ENCODE results near the gene AKR1C2.
"Not testable (repeated sequence)": the region's sequence is repeated elsewhere in the genome, so short reads cannot be mapped to it uniquely, and the experiment has no call there.

The AKR1C2 gene

GRCh38 chr10:4988000-4988641, 15.5 kb downstream of the AKR1C2 start:
- not testable (repeated sequence) for DNase-seq (ENCODE audit: low read depth in 3 of 3)

GRCh38 chr10:4984971-4985594, 18.6 kb downstream of the AKR1C2 start:
- DNase-seq (ENCODE audit: low read depth in 3 of 3): no peak

GRCh38 chr10:4984223-4984622, 19.4 kb downstream of the AKR1C2 start:
- no peak for DNase-seq (ENCODE audit: low read depth in 3 of 3)

GRCh38 chr10:4983615-4984216, 19.9 kb downstream of the AKR1C2 start:
- DNase-seq (ENCODE audit: low read depth in 3 of 3): no peak

- DNase-seq (ENCODE audit: low read depth in 3 of 3): no peak
Observed at GRCh38 chr10:4982764-4983226, 20.9 kb downstream of the AKR1C2 start.

- no peak for DNase-seq (ENCODE audit: low read depth in 3 of 3)
Observed at GRCh38 chr10:4981722-4982471, 21.8 kb downstream of the AKR1C2 start.

- DNase-seq (ENCODE audit: low read depth in 3 of 3): no peak
Observed at GRCh38 chr10:4980793-4981192, 22.9 kb downstream of the AKR1C2 start.

- no peak for DNase-seq (ENCODE audit: low read depth in 3 of 3)
Observed at GRCh38 chr10:4978870-4979269, 24.8 kb downstream of the AKR1C2 start.

GRCh38 chr10:4977025-4977424, 26.6 kb downstream of the AKR1C2 start:
- DNase-seq (ENCODE audit: low read depth in 3 of 3): no peak

- DNase-seq (ENCODE audit: low read depth in 3 of 3): not testable (repeated sequence)
Observed at GRCh38 chr10:4974400-4974799, 29.3 kb downstream of the AKR1C2 start.

- not testable (repeated sequence) for DNase-seq (ENCODE audit: low read depth in 3 of 3)
Observed at GRCh38 chr10:4973294-4973693, 30.4 kb downstream of the AKR1C2 start.

GRCh38 chr10:4972369-4973142, 31.1 kb downstream of the AKR1C2 start:
- DNase-seq (ENCODE audit: low read depth in 3 of 3): not testable (repeated sequence)

- not testable (repeated sequence) for DNase-seq (ENCODE audit: low read depth in 3 of 3)
Observed at GRCh38 chr10:4970362-4970761, 33.3 kb downstream of the AKR1C2 start.

- not testable (repeated sequence) for DNase-seq (ENCODE audit: low read depth in 3 of 3)
Observed at GRCh38 chr10:4969289-4969688, 34.4 kb downstream of the AKR1C2 start.

GRCh38 chr10:4967189-4967588, 36.5 kb downstream of the AKR1C2 start:
- not testable (repeated sequence) for DNase-seq (ENCODE audit: low read depth in 3 of 3)

GRCh38 chr10:4965763-4966162, 37.9 kb downstream of the AKR1C2 start:
- not testable (repeated sequence) for DNase-seq (ENCODE audit: low read depth in 3 of 3)

- DNase-seq (ENCODE audit: low read depth in 3 of 3): not testable (repeated sequence)
Observed at GRCh38 chr10:4963815-4964154, 39.9 kb downstream of the AKR1C2 start.

- not testable (repeated sequence) for DNase-seq (ENCODE audit: low read depth in 3 of 3)
Observed at GRCh38 chr10:4962876-4963814, 40.5 kb downstream of the AKR1C2 start, which contains the start of gene AKR1C1. AKR1C1 (plus strand) TSS chr10:4963415; CDS start chr10:4963445, 30 bp downstream.

- DNase-seq (ENCODE audit: low read depth in 3 of 3): not testable (repeated sequence)
Observed at GRCh38 chr10:4962308-4962707, 41.3 kb downstream of the AKR1C2 start.

- DNase-seq (ENCODE audit: low read depth in 3 of 3): not testable (repeated sequence)
Observed at GRCh38 chr10:4961558-4961957, 42.1 kb downstream of the AKR1C2 start.

Measured in stimulated activated CD4-positive, alpha-beta T cell treated with anti-CD3 and anti-CD28 coated beads, TNF-alpha, amount 100 ng/mL, for 24 hours (primary cell).